Skeletal muscle satellite cell (primary cell): ENCODE results near the gene SNX6.
A peak's percentile ranks its signal among the peaks of the same experiment; 100 is the strongest.
"Not testable (repeated sequence)": the region's sequence is repeated elsewhere in the genome, so short reads cannot be mapped to it uniquely, and the experiment has no call there.

Experiments used
- H3K27me3 ChIP-seq: 2 replicates; pipeline ENCODE4 v1.7.0; 2013; ENCODE audit warnings: low read length; ENCODE audit not compliant: control insufficient read depth, insufficient read depth
- H3K36me3 ChIP-seq: 2 replicates; pipeline ENCODE4 v1.7.0; 2013; ENCODE audit warnings: mild to moderate bottlenecking, control low read depth, low read length; ENCODE audit not compliant: insufficient read depth
- H3K4me1 ChIP-seq: 2 replicates; pipeline ENCODE4 v1.7.0; 2013; ENCODE audit warnings: low read length; ENCODE audit not compliant: control insufficient read depth, insufficient read depth
- H3K4me2 ChIP-seq: 2 replicates; pipeline ENCODE4 v1.7.0; 2013; ENCODE audit warnings: mild to moderate bottlenecking, low read length
- H3K4me3 ChIP-seq: 2 replicates; pipeline ENCODE4 v1.7.0; 2013; ENCODE audit warnings: low read length
- H3K9ac ChIP-seq: 2 replicates; pipeline ENCODE4 v1.7.0; 2013; ENCODE audit warnings: mild to moderate bottlenecking, low read depth, low read length, moderate library complexity
- H3K9me3 ChIP-seq: replicated peaks from 2 replicates; pipeline ENCODE4 v1.7.0; 2013; ENCODE audit warnings: mild to moderate bottlenecking, control low read depth, low read length

Gene SNX6

GRCh38 chr14:34655959-34656358 is 26.0 kb upstream of the SNX6 start:
- Histone ChIP-seq H3K4me3 (no peak overlapping the region), H3K9ac (no peak overlapping the region), H3K36me3 (no peaks in the 10 kb centered on the region), H3K4me2 (no peak overlapping the region), H3K4me1 (peaks cover 4% of the 10 kb centered on the region), H3K27me3 (no peaks in the 10 kb centered on the region), H3K9me3 (no peaks in the 10 kb centered on the region)

- not testable (repeated sequence) for H3K4me2 ChIP-seq, H3K9me3 ChIP-seq, H3K27me3 ChIP-seq
Observed at GRCh38 chr14:34653073-34653472, 23.1 kb upstream of the SNX6 start.

GRCh38 chr14:34652348-34652747 is 22.4 kb upstream of the SNX6 start:
- not testable (repeated sequence) for H3K9me3 ChIP-seq, H3K4me3 ChIP-seq, H3K27me3 ChIP-seq, H3K4me2 ChIP-seq, H3K9ac ChIP-seq, H3K36me3 ChIP-seq
- peaks cover 24% of the 10 kb centered on the region for H3K4me1 ChIP-seq

More at GRCh38 chr14:34653073-34653472, 23.1 kb upstream of the SNX6 start:
- peaks cover 24% of the 10 kb centered on the region for H3K4me1 ChIP-seq
- H3K4me3 ChIP-seq, H3K36me3 ChIP-seq, H3K9ac ChIP-seq: not testable (repeated sequence)

- no peaks in the 10 kb centered on the region for H3K36me3 ChIP-seq
- H3K4me2 ChIP-seq: peak overlapping the region; percentile 4
- H3K9me3 ChIP-seq: no peaks in the 10 kb centered on the region
- no peak overlapping the region for H3K4me3 ChIP-seq
- H3K27me3 ChIP-seq: no peaks in the 10 kb centered on the region
- peaks cover 24% of the 10 kb centered on the region for H3K4me1 ChIP-seq
- H3K9ac ChIP-seq: peak overlapping the region; percentile 67
Observed at GRCh38 chr14:34650786-34651584, 21.0 kb upstream of the SNX6 start.

GRCh38 chr14:34650006-34650405 is 20.1 kb upstream of the SNX6 start:
- peak overlapping the region; percentile 67 for H3K9ac ChIP-seq
- H3K27me3 ChIP-seq, H3K36me3 ChIP-seq, H3K4me3 ChIP-seq, H3K9me3 ChIP-seq: not testable (repeated sequence)
- H3K4me2 ChIP-seq: peak overlapping the region; percentile 57
- peaks cover 24% of the 10 kb centered on the region for H3K4me1 ChIP-seq

GRCh38 chr14:34649344-34649743 is 19.4 kb upstream of the SNX6 start:
- Histone ChIP-seq H3K9ac (peak overlapping the region; percentile 67), H3K4me3 (no peak overlapping the region), H3K4me1 (peaks cover 24% of the 10 kb centered on the region), H3K36me3 (no peaks in the 10 kb centered on the region), H3K4me2 (peak overlapping the region; percentile 57), H3K9me3 (no peaks in the 10 kb centered on the region), H3K27me3 (no peaks in the 10 kb centered on the region)

- H3K4me2 ChIP-seq: no peak overlapping the region
- no peaks in the 10 kb centered on the region for H3K36me3 ChIP-seq
- peaks cover 24% of the 10 kb centered on the region for H3K4me1 ChIP-seq
- H3K27me3 ChIP-seq: no peaks in the 10 kb centered on the region
- H3K9me3 ChIP-seq: no peaks in the 10 kb centered on the region
- no peak overlapping the region for H3K4me3 ChIP-seq
- no peak overlapping the region for H3K9ac ChIP-seq
Observed at GRCh38 chr14:34646570-34647255, 16.8 kb upstream of the SNX6 start.

- H3K9me3 ChIP-seq: no peaks in the 10 kb centered on the region
- no peaks in the 10 kb centered on the region for H3K36me3 ChIP-seq
- no peaks in the 10 kb centered on the region for H3K4me1 ChIP-seq
- H3K27me3 ChIP-seq: no peaks in the 10 kb centered on the region
- H3K9ac ChIP-seq: no peak overlapping the region
- no peak overlapping the region for H3K4me2 ChIP-seq
- H3K4me3 ChIP-seq: no peak overlapping the region
Observed at GRCh38 chr14:34643361-34643760, 13.4 kb upstream of the SNX6 start.

- no peaks in the 10 kb centered on the region for H3K36me3 ChIP-seq
- no peak overlapping the region for H3K4me3 ChIP-seq
- H3K9ac ChIP-seq: no peak overlapping the region
- no peak overlapping the region for H3K4me2 ChIP-seq
- no peaks in the 10 kb centered on the region for H3K9me3 ChIP-seq
- no peaks in the 10 kb centered on the region for H3K27me3 ChIP-seq
- H3K4me1 ChIP-seq: no peaks in the 10 kb centered on the region
Observed at GRCh38 chr14:34642595-34642994, 12.6 kb upstream of the SNX6 start.

- Histone ChIP-seq H3K4me2 (no peak overlapping the region), H3K4me1 (no peaks in the 10 kb centered on the region), H3K36me3 (no peaks in the 10 kb centered on the region), H3K4me3 (no peak overlapping the region), H3K27me3 (no peaks in the 10 kb centered on the region), H3K9me3 (no peaks in the 10 kb centered on the region), H3K9ac (no peak overlapping the region)
Observed at GRCh38 chr14:34640826-34641225, 10.9 kb upstream of the SNX6 start.

GRCh38 chr14:34634360-34634771 is 4.4 kb upstream of the SNX6 start:
- not testable (repeated sequence) for H3K27me3 ChIP-seq, H3K4me1 ChIP-seq, H3K4me3 ChIP-seq, H3K4me2 ChIP-seq, H3K36me3 ChIP-seq, H3K9ac ChIP-seq, H3K9me3 ChIP-seq

GRCh38 chr14:34633742-34634141 is 3.8 kb upstream of the SNX6 start:
- Histone ChIP-seq H3K9me3 (no peaks in the 10 kb centered on the region), H3K9ac (no peak overlapping the region), H3K4me2 (no peak overlapping the region), H3K36me3 (no peaks in the 10 kb centered on the region), H3K27me3 (no peaks in the 10 kb centered on the region), H3K4me1 (peaks cover 3% of the 10 kb centered on the region), H3K4me3 (no peak overlapping the region)
